GM23248 (cell line): ENCODE results near the gene FFAR2.

Experiments
- EZH2 ChIP-seq: fragments of 200-600 bp; sonication (generic); IDR thresholded peaks from 2 replicates; pipeline ENCODE4 v1.6.1; 2018; ENCODE audit warnings: antibody characterized with exemption, mild to moderate bottlenecking; ENCODE audit not compliant: insufficient read depth, poor library complexity, severe bottlenecking
- EZH2phosphoT487 ChIP-seq: fragments of 200-600 bp; sonication (generic); IDR thresholded peaks from 2 replicates; pipeline ENCODE4 v1.6.1; 2018; ENCODE audit warnings: antibody characterized with exemption, moderate library complexity, mild to moderate bottlenecking, low read depth; ENCODE audit not compliant: insufficient read depth

- TF ChIP-seq EZH2phosphoT487 = no peak
- TF ChIP-seq EZH2 = no peak
Observed at GRCh38 chr19:35474104-35474503, 26.0 kb downstream of the FFAR2 start.
